Right atrium auricular region (tissue), 2 donors: ENCODE results near the gene ZNF423. TPM values are rescaled to one million over a fixed set of nuclear protein-coding genes. Genes with fewer than 3 reads are reported as not detected.

Experiments
- DNase-seq: peaks from one replicate; pipeline ENCODE4 v3.0.0-alpha.2; 2019; ENCODE audit warnings: low spot score
- H3K27ac ChIP-seq, 2 donors: fragments of 200-600 bp; sonication (generic); 1 replicate in 1 of 2; 2 replicates in 1 of 2; pipeline ENCODE4 v1.5.1; 2016 to 2019
- H3K27me3 ChIP-seq, 2 donors: fragments of 200-600 bp; sonication (generic); one replicate each; pipeline versions ENCODE4 v1.5.1 to v1.6.0; 2017 to 2019
- H3K36me3 ChIP-seq: fragments of 200-600 bp; sonication (generic); one replicate; pipeline ENCODE4 v1.5.1; 2016
- H3K4me1 ChIP-seq, 2 donors: fragments of 200-600 bp; sonication (generic); one replicate each; pipeline versions ENCODE4 v1.5.1 to v1.6.0; 2017 to 2019
- H3K4me3 ChIP-seq, 2 donors: fragments of 200-600 bp; sonication (generic); 1 replicate in 1 of 2; 2 replicates in 1 of 2; pipeline ENCODE4 v1.5.1; 2017 to 2019; ENCODE audit warnings: mild to moderate bottlenecking in 1 of 2, moderate library complexity in 1 of 2
- H3K9me3 ChIP-seq, 2 donors: fragments of 200-600 bp; sonication (generic); one replicate each; pipeline ENCODE4 v1.5.1; 2019
- CTCF ChIP-seq, 2 donors: fragments of 200-600 bp; sonication (generic); IDR thresholded peaks; one replicate each; pipeline ENCODE4 v1.5.1; 2019; ENCODE audit warnings: antibody characterized with exemption in 2 of 2
- total RNA-seq, 2 donors: library from RNA; depleted of rRNA; stranded (reverse); fragments of >200 nt; gene quantifications; one replicate each; pipeline ENCODE4 v1.1.0, GENCODE V29; 2016

Gene ZNF423
- total RNA-seq, 2 donors from 2014 or later = 8.5 to 10.7 TPM

GRCh38 chr16:49622084-49622390 is 233.9 kb downstream of the ZNF423 start:
- no peak for DNase-seq
- no peaks in the 10 kb centered on the region for H3K36me3 ChIP-seq
- H3K4me3 ChIP-seq = no peak overlapping the region

DNA sequence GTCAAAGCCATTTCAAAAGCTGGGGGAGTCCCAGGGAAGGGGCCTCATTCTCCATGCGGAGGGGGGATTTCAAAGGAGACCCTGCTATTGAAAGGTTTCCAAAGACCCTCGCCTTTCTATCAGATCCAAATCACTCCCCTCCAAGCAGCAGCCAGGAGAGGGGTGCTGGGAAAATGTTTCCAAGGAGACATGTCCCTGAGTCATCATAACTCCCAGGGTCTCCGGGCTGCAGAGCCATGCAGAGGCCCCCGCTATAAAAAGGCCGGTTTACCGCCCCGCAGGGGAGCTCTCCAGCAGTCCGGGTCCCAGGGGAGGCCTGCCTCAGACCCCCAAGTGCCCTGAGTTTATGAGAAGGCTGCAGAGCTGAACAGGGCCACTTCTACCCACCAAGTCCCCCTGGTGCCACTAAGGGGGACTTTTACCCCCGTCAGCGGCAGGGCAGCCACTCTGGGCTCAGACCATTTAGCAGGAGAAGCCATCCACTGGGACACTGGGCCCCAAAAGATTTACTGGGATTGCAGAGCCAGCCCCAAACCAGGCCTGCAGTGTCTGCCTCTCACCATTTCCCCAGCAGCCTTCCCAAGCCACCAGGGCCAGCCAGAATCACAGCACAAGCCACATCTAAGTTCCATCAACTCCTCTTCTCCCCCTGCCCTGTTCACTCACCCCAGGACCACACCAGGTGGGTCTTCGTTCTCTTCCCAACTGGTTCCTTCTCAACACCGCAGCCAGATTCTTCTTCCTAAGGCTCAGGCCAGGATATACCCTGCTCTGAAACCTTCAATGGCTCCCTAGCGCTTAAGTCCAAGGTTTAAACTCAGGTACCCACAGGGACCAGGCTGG is 234.4 kb downstream of the ZNF423 start:
- no peaks in the 10 kb centered on the region for H3K36me3 ChIP-seq
- no peak for DNase-seq
- H3K9me3 ChIP-seq = no peaks in the 10 kb centered on the region
- no peak overlapping the region for H3K4me3 ChIP-seq
- no peaks in the 10 kb centered on the region for H3K27me3 ChIP-seq
- peaks cover 0 to 31% of the 10 kb centered on the region in 2 donors for H3K4me1 ChIP-seq
- TF ChIP-seq CTCF (IDR thresholded peaks at IDR 0.05) = no peak
- peak overlapping the region in 1 of 2 donors; percentile 73 for H3K27ac ChIP-seq

More at GRCh38 chr16:49622084-49622390, 233.9 kb downstream of the ZNF423 start:
- no peaks in the 10 kb centered on the region for H3K27me3 ChIP-seq
- no peak overlapping the region for H3K27ac ChIP-seq
- no peaks in the 10 kb centered on the region for H3K9me3 ChIP-seq
- peaks cover 0 to 31% of the 10 kb centered on the region in 2 donors for H3K4me1 ChIP-seq
- no peak for TF ChIP-seq CTCF (IDR thresholded peaks at IDR 0.05)

DNA sequence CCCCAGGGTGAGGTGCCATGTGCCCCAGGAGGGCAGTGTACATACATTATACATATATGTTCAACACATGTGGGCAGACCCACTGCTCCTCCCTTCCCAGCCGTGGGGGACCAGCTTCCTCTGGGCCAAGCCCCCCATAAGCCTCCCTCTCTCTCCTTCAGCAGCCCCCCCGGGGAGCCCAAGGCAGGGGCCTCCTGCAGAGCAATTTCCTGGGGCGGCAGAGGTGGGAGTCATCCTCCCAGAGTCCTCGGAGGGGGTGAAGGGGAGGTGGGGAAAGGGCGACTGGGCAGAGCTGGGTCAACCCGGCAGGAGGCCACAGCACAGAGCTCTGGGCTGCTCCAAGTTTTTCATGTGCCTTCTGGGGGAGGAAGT is 235.1 kb downstream of the ZNF423 start:
- TF ChIP-seq CTCF (IDR thresholded peaks at IDR 0.05) = no peak
- no peak for DNase-seq

GRCh38 chr16:49620158-49620868 is 235.6 kb downstream of the ZNF423 start:
- peak; percentile 92 for DNase-seq
- TF ChIP-seq CTCF (IDR thresholded peaks at IDR 0.05) = no peak

More for the DNA sequence above, 235.1 kb downstream of the ZNF423 start:
- no peaks in the 10 kb centered on the region for H3K36me3 ChIP-seq
- peaks cover 0 to 30% of the 10 kb centered on the region in 2 donors for H3K4me1 ChIP-seq
- H3K27ac ChIP-seq = peak overlapping the region; percentile 62 to 73
- no peaks in the 10 kb centered on the region for H3K27me3 ChIP-seq
- H3K9me3 ChIP-seq = no peaks in the 10 kb centered on the region
- no peak overlapping the region for H3K4me3 ChIP-seq

GRCh38 chr16:49619811-49620157 is 236.1 kb downstream of the ZNF423 start:
- Histone ChIP-seq H3K4me3 (no peak overlapping the region), H3K27ac (peak overlapping the region; percentile 62 to 73), H3K9me3 (no peaks in the 10 kb centered on the region), H3K36me3 (no peaks in the 10 kb centered on the region), H3K27me3 (no peaks in the 10 kb centered on the region), H3K4me1 (peaks cover 0 to 26% of the 10 kb centered on the region in 2 donors)
- no peak for TF ChIP-seq CTCF (IDR thresholded peaks at IDR 0.05)
- peak; percentile 16 for DNase-seq

More at GRCh38 chr16:49620158-49620868, 235.6 kb downstream of the ZNF423 start:
- no peaks in the 10 kb centered on the region for H3K36me3 ChIP-seq
- no peak overlapping the region for H3K4me3 ChIP-seq
- no peaks in the 10 kb centered on the region for H3K9me3 ChIP-seq
- peaks cover 0 to 26% of the 10 kb centered on the region in 2 donors for H3K4me1 ChIP-seq
- no peaks in the 10 kb centered on the region for H3K27me3 ChIP-seq
- peak overlapping the region; percentile 62 to 73 for H3K27ac ChIP-seq
